ENCODE data around the gene HELZ2.
"Not testable (repeated sequence)": the region's sequence is repeated elsewhere in the genome, so short reads cannot be mapped to it uniquely, and the experiment has no call there.

The HELZ2 gene

DNA sequence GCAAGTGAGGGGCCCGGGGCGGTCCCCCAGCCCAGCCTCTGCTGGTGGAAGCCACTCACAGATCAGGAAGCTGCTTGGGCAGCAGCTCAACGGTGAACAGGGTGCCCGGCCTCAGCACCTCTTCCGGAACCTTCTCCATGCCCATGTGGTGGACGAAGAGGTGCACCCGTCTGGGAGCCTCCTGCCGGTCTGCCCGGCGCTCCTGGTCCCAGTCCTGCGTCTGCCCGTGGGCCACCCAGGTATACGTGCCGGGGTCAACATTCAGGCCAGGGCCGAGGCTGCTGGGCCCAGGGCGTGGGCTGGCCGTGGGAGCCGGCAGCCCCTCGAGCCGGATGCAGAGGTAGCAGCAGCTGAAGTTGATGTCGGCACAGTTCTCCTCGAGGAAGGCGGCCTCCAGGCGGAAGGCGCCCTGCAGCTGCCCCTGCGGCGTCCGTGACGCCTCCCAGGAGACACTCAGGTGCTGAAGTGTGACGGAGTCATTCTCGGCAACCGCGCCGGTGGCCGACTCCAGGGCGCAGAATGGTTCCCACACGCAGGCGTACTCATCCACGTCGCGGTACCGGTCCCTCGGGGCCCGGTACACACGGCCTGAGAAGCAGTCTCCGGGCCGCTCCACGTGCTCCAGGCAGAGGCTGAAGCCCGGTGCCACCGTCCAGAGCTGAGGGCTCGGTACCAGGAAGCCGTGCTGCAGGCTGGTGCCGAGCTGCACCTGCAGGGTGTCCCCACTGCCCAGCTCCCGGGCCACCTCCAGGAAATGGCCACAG is 11.4 kb downstream of the HELZ2 start:
- DNase-seq (ENCODE audit: low read depth, low spot score): no peak
- H3K4me3 ChIP-seq (ENCODE audit: low read depth, low read length): no peak overlapping the region
- TF ChIP-seq, protein P1, sequence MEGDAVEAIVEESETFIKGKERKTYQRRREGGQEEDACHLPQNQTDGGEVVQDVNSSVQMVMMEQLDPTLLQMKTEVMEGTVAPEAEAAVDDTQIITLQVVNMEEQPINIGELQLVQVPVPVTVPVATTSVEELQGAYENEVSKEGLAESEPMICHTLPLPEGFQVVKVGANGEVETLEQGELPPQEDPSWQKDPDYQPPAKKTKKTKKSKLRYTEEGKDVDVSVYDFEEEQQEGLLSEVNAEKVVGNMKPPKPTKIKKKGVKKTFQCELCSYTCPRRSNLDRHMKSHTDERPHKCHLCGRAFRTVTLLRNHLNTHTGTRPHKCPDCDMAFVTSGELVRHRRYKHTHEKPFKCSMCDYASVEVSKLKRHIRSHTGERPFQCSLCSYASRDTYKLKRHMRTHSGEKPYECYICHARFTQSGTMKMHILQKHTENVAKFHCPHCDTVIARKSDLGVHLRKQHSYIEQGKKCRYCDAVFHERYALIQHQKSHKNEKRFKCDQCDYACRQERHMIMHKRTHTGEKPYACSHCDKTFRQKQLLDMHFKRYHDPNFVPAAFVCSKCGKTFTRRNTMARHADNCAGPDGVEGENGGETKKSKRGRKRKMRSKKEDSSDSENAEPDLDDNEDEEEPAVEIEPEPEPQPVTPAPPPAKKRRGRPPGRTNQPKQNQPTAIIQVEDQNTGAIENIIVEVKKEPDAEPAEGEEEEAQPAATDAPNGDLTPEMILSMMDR (IDR thresholded peaks at IDR 0.05; ENCODE audit: insufficient read depth, low read length, missing control alignments): no peak
- CTCF ChIA-PET: no interaction called here
- POLR2A ChIA-PET: interaction anchor here (0.6 kb wide), 2 partner anchors 7 to 12 kb away, joined by 3 read pairs; no protein-coding TSS in a partner anchor

DNA sequence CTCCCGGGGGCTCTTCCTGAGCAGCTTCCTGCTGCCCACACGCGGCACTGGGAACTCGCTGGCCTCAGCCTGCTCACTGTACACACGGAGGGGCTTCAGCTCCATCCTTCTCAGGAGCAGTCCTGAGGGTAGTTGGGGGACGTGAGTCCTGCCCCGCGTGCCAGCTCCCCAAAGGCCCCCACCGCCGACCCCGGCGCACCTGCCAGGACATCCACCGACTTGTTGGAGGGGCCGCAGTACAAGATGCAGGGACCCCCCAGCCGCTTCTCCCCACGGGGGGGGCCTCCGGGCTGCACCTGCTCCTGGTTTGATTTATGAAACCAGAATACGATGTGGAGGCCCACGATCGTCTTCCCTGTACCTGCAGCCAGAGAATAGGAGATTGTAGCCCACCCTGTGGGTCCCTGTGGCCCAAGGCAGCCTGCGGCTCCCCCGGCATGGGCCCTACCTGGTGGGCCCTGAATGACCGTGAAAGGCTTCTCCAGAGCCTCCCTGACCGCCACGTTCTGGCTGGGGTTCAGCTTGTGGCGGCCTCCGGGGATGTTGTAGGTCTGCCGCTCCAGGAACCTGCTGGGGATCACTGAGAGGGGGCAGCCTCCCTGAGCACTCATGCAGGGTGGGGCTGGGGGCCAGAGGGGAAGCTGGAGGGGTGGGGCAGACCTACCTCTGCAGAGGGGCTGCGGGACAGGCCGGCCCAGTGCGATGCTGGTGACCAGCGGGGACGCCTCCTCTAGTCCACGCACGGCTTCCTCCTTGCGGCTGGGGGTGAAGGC is 12.2 kb downstream of the HELZ2 start:
- TF ChIP-seq, protein P1 (IDR thresholded peaks at IDR 0.05; ENCODE audit: insufficient read depth, low read length, missing control alignments): no peak
- no peak overlapping the region for H3K4me3 ChIP-seq (ENCODE audit: low read depth, low read length)
- ChIA-PET POLR2A (interaction anchor here (0.6 kb wide), 1 partner anchor 13 kb away, joined by 3 read pairs; no protein-coding TSS in a partner anchor), CTCF (no interaction called here)
- no peak for DNase-seq (ENCODE audit: low read depth, low spot score)

DNA sequence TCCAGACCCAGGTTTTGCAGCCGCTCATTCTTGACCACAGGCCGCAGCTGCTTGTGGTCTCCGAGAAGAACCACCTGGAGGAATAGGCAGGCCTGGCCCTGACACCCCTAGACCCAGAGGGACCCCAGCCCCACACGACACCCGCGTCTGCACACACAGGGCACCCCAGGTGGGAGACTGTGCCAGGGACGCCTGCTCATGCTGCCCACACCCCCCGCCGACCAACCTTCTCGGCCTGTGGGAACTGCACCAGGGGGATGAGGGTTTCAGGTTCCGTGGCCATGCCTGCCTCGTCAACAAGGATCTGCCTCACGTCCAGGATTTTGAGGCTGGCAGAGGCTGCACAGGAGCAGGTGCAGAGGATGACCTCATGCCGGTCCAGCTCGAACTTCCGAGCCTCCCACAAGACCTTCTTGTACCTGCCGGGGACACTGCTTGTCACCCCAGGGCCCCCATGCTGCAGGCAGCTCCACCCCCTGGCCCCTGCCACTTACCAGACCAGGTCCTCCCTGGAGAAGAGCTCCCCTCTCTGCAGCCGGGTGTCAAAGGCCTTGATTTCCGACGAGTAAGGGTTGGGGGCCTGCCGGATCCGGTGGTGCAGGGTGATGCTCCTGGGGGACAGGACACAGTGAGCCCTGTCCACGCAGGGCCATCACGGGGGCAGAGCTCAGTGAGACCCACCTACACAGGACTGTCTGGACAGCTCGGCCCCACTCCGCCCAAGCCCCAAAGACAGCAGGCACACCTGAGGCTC is 13.0 kb downstream of the HELZ2 start:
- ChIA-PET CTCF (no interaction called here), POLR2A (interaction anchor here (0.6 kb wide), 1 partner anchor 11 kb away, joined by 3 read pairs; no protein-coding TSS in a partner anchor)
- TF ChIP-seq, protein P1 (IDR thresholded peaks at IDR 0.05; ENCODE audit: insufficient read depth, low read length, missing control alignments): no peak
- DNase-seq (ENCODE audit: low read depth, low spot score): no peak
- H3K4me3 ChIP-seq (ENCODE audit: low read depth, low read length): no peak overlapping the region

DNA sequence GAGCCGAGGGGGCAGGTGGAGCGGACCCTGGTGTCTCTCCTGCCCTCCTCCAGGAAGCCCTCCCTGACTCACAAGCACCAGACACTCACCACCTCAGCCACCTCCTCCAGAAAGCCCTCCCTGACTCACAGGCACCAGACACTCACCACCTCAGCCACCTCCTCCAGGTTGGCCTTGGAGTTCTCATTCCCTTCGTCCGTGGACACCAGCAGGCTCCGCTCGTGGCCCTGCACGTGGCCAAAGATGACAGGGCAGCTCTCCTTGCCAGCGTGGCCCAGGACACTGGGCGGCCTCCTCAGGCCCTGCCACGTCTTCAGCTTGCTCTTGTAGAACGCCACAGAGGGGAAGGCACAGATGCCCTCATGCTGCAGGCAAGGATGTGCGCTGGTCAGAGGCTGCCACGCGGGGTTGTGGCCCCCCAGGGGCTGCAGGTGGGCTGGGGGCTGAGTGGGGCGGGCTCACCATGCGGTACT is 13.7 kb downstream of the HELZ2 start:
- no peak for DNase-seq (ENCODE audit: low read depth, low spot score)
- POLR2A ChIA-PET: interaction anchor here (0.6 kb wide), 1 partner anchor 12 kb away, joined by 3 read pairs; no protein-coding TSS in a partner anchor
- TF ChIP-seq, protein P1 (IDR thresholded peaks at IDR 0.05; ENCODE audit: insufficient read depth, low read length, missing control alignments): no peak
- no peak overlapping the region for H3K4me3 ChIP-seq (ENCODE audit: low read depth, low read length)
- CTCF ChIA-PET: no interaction called here

DNA sequence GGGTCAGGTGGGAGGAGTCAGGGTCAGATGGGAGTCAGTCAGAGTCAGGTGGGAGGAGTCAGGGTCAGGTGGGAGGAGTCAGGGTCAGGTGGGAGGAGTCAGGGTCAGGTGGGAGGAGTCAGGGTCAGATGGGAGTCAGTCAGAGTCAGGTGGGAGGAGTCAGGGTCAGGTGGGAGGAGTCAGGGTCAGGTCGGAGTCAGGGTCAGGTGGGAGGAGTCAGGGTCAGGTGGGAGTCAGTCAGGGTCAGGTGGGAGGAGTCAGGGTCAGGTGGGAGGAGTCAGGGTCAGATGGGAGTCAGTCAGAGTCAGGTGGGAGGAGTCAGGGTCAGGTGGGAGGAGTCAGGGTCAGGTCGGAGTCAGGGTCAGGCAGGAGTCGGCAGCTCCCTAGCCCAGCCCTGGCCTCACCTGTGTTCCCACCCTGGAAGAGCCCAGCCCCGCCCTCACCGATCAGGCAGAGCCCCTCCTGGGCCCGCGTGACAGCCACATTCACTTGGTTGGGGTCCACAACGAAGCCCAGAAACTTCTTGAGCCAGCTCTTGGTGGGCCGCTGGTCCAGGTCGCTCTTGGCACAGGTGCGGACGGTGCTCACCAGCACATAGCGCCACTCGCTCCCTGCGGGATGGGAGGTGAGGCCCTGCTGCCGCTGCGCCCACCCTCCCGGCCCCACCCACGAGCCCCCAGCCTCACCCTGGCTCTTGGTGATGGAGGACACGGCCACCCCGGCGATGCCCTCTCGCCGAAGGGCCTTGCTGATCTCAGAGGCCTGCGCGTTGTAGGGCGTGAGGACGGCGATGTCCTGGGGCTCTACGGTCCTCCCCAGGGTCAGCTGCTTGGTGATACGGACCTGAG is 14.3 kb downstream of the HELZ2 start:
- DNase-seq (ENCODE audit: low read depth, low spot score); CTCF ChIA-PET; H3K4me3 ChIP-seq (ENCODE audit: low read depth, low read length); POLR2A ChIA-PET: not testable (repeated sequence)
